ENCODE measurements around the gene ABHD2. TPM values are rescaled to one million over a fixed set of nuclear protein-coding genes. Genes with fewer than 3 reads are reported as not detected.
A peak's percentile ranks its signal among the peaks of the same experiment; 100 is the strongest.

ABHD2 gene
- total RNA-seq, 6 donors from 2014 or later: 84.1 to 230 (median 174) TPM

GRCh38 chr15:89070197-89071124 lies 17.8 kb upstream of the ABHD2 start:
- H3K4me3 ChIP-seq: no peak overlapping the region
- ATAC-seq (ENCODE audit: low FRiP score in 2 of 2): peak; percentile 72 to 86
- peaks cover 0 to 20% (median 18%) of the 10 kb centered on the region in 4 donors for H3K9me3 ChIP-seq
- H3K36me3 ChIP-seq: no peaks in the 10 kb centered on the region
- TF ChIP-seq CTCF (IDR thresholded peaks at IDR 0.05) (no peak), POLR2AphosphoS5 (IDR thresholded peaks at IDR 0.05) (peak in 1 of 2 donors; percentile 11)
- H3K4me1 ChIP-seq: peaks cover 0 to 8% (median 1%) of the 10 kb centered on the region in 4 donors
- DNase-seq: no peak
- no peaks in the 10 kb centered on the region for H3K27me3 ChIP-seq
- peak overlapping the region in 2 of 4 donors; percentile 17 to 57 for H3K27ac ChIP-seq
- 78 to 80% methylated on average over 7 of the region's 7 CpGs for WGBS, 2 donors

- peak in 1 of 2 donors; percentile 5 for ATAC-seq (ENCODE audit: low FRiP score in 2 of 2)
- TF ChIP-seq POLR2AphosphoS5 (IDR thresholded peaks at IDR 0.05) (no peak), EP300 (IDR thresholded peaks at IDR 0.05) (no peak), POLR2A (IDR thresholded peaks at IDR 0.05) (no peak), CTCF (IDR thresholded peaks at IDR 0.05) (no peak)
These were observed 16.8 kb upstream of the ABHD2 start for GRCh38 chr15:89071471-89071870.

GRCh38 chr15:89072277-89072869 lies 15.9 kb upstream of the ABHD2 start:
- ATAC-seq (ENCODE audit: low FRiP score in 2 of 2): no peak
- Histone ChIP-seq H3K4me1 (peaks cover 0 to 8% (median 1%) of the 10 kb centered on the region in 4 donors), H3K9me3 (peaks cover 0 to 7% (median 5%) of the 10 kb centered on the region in 4 donors), H3K36me3 (no peaks in the 10 kb centered on the region), H3K4me3 (no peak overlapping the region), H3K27me3 (no peaks in the 10 kb centered on the region), H3K27ac (peak overlapping the region in 1 of 4 donors; percentile 43)
- peak in 1 of 2 donors; percentile 26 for DNase-seq
- TF ChIP-seq POLR2AphosphoS5 (IDR thresholded peaks at IDR 0.05) (no peak), CTCF (IDR thresholded peaks at IDR 0.05) (no peak), EP300 (IDR thresholded peaks at IDR 0.05) (no peak), POLR2A (IDR thresholded peaks at IDR 0.05) (no peak)
- WGBS, 2 donors: 79 to 83% methylated on average over 3 of the region's 3 CpGs

More at GRCh38 chr15:89071471-89071870, 16.8 kb upstream of the ABHD2 start:
- no peak for DNase-seq
- WGBS, 2 donors: 63% methylated on average over 4 of the region's 4 CpGs
- Histone ChIP-seq H3K9me3 (peaks cover 0 to 16% (median 14%) of the 10 kb centered on the region in 4 donors), H3K27me3 (no peaks in the 10 kb centered on the region), H3K36me3 (no peaks in the 10 kb centered on the region), H3K27ac (peak overlapping the region in 1 of 4 donors; percentile 57), H3K4me3 (no peak overlapping the region), H3K4me1 (peaks cover 0 to 8% (median 1%) of the 10 kb centered on the region in 4 donors)

- Histone ChIP-seq H3K36me3 (no peaks in the 10 kb centered on the region), H3K4me3 (no peak overlapping the region), H3K9me3 (no peaks in the 10 kb centered on the region), H3K27me3 (no peaks in the 10 kb centered on the region), H3K27ac (no peak overlapping the region), H3K4me1 (peaks cover 0 to 5% (median 0%) of the 10 kb centered on the region in 4 donors)
- TF ChIP-seq POLR2AphosphoS5 (IDR thresholded peaks at IDR 0.05): no peak
- no peak for TF ChIP-seq EP300 (IDR thresholded peaks at IDR 0.05)
- no peak for TF ChIP-seq POLR2A (IDR thresholded peaks at IDR 0.05)
- no peak for TF ChIP-seq CTCF (IDR thresholded peaks at IDR 0.05)
- WGBS, 2 donors: 43 to 57% methylated on average over 4 of the region's 4 CpGs
- DNase-seq (no peak), ATAC-seq (ENCODE audit: low FRiP score in 2 of 2) (no peak)
These were observed 13.7 kb upstream of the ABHD2 start for GRCh38 chr15:89074402-89075012.

All from upper lobe of left lung (tissue), 6 donors.